Esophagus muscularis mucosa (tissue), 4 donors: ENCODE results near the gene RIC8B. TPM values are rescaled to one million over a fixed set of nuclear protein-coding genes. Genes with fewer than 3 reads are reported as not detected.

Source experiments
- DNase-seq: peaks from one replicate; pipeline ENCODE4 v3.0.0-alpha.2; 2017; ENCODE audit errors: extremely low spot score
- H3K27ac ChIP-seq, 4 donors: fragments of 200-600 bp; sonication (generic); replicated peaks in 1 of 4; 1 replicate in 3 of 4; 2 replicates in 1 of 4; pipeline ENCODE4 v1.5.1; 2016 to 2019; ENCODE audit warnings: mild to moderate bottlenecking in 1 of 4
- H3K27me3 ChIP-seq, 4 donors: fragments of 200-600 bp; sonication (generic); one replicate each; pipeline versions ENCODE4 v1.5.1 to v1.6.0; 2016 to 2019
- H3K36me3 ChIP-seq, 4 donors: fragments of 200-600 bp; sonication (generic); one replicate each; pipeline ENCODE4 v1.5.1; 2016 to 2019
- H3K4me1 ChIP-seq, 4 donors: fragments of 200-600 bp; sonication (generic); one replicate each; pipeline ENCODE4 v1.5.1; 2016 to 2019
- H3K4me3 ChIP-seq, 4 donors: fragments of 200-600 bp; sonication (generic); 1 replicate in 2 of 4; 2 replicates in 2 of 4; pipeline ENCODE4 v1.5.1; 2016 to 2019; ENCODE audit warnings: mild to moderate bottlenecking in 4 of 4, moderate library complexity in 1 of 4
- H3K9me3 ChIP-seq, 4 donors: fragments of 200-600 bp; sonication (generic); 1 replicate in 3 of 4; 2 replicates in 1 of 4; pipeline ENCODE4 v1.5.1; 2016 to 2019
- CTCF ChIP-seq, 3 experiments: fragments of 200-600 bp in 2 of 3; fragments of 450-650 bp in 1 of 3; sonication (generic) in 2 of 3; IDR thresholded peaks; one replicate each; pipeline ENCODE4 v1.5.1; 2017 to 2019; ENCODE audit warnings: antibody characterized with exemption in 3 of 3, mild to moderate bottlenecking in 2 of 3, moderate library complexity in 1 of 3
- EP300 ChIP-seq: sonication (generic); formaldehyde crosslinking; IDR thresholded peaks from one replicate; pipeline ENCODE4 v1.6.1; 2017; ENCODE audit warnings: antibody characterized with exemption
- POLR2A ChIP-seq: fragments of 450-650 bp; IDR thresholded peaks from one replicate; pipeline ENCODE4 v1.6.1; 2017; ENCODE audit warnings: antibody characterized with exemption, moderate library complexity, mild to moderate bottlenecking, low read depth
- POLR2AphosphoS5 ChIP-seq, 2 donors: sonication (generic); formaldehyde crosslinking; IDR thresholded peaks; one replicate each; pipeline ENCODE4 v1.6.1; 2017; ENCODE audit warnings: antibody characterized with exemption in 2 of 2
- WGBS: methylation state at CpG from one replicate; pipeline ENCODE4 v1.1.5; 2018; 5-methylcytosine and 5-hydroxymethylcytosine counted together
- intact Hi-C: fragments of 100-400 bp; cut with DNase I; formaldehyde crosslinking; loops from one replicate; pipeline ENCODE4 v1.15.1; 2023
- total RNA-seq, 4 donors: library from RNA; depleted of rRNA; stranded (reverse); fragments of >200 nt; gene quantifications; one replicate each; pipeline versions ENCODE4 v1.1.0 to v1.2.1, GENCODE V29; 2016

The RIC8B gene
- total RNA-seq, 4 donors from 2014 or later = 13.8 to 19.1 (median 15.3) TPM

- no peak overlapping the region for H3K27ac ChIP-seq
- no peaks in the 10 kb centered on the region for H3K9me3 ChIP-seq
- H3K27me3 ChIP-seq = peaks cover 0 to 30% (median 0%) of the 10 kb centered on the region in 4 donors
- WGBS = 94% methylated on average over 4 of the region's 4 CpGs
- H3K4me1 ChIP-seq = peaks cover 0 to 10% (median 10%) of the 10 kb centered on the region in 4 donors
- DNase-seq = no peak
- no peak overlapping the region for H3K4me3 ChIP-seq
- intact Hi-C loops = no loop called here
- H3K36me3 ChIP-seq = no peaks in the 10 kb centered on the region
- no peak for TF ChIP-seq POLR2A
- TF ChIP-seq POLR2AphosphoS5 (IDR thresholded peaks at IDR 0.05) = no peak
- TF ChIP-seq CTCF (IDR thresholded peaks at IDR 0.05) = no peak
- no peak for TF ChIP-seq EP300
Measured at GRCh38 chr12:106907846-106908245, 133.4 kb downstream of the RIC8B start.

GRCh38 chr12:106908561-106908960, 134.1 kb downstream of the RIC8B start:
- no peak overlapping the region for H3K27ac ChIP-seq
- DNase-seq = no peak
- H3K4me3 ChIP-seq = no peak overlapping the region
- H3K27me3 ChIP-seq = peaks cover 0 to 26% (median 0%) of the 10 kb centered on the region in 4 donors
- TF ChIP-seq POLR2AphosphoS5 (IDR thresholded peaks at IDR 0.05) = no peak
- TF ChIP-seq CTCF (IDR thresholded peaks at IDR 0.05) = no peak
- no peak for TF ChIP-seq POLR2A
- TF ChIP-seq EP300 = no peak
- no peaks in the 10 kb centered on the region for H3K36me3 ChIP-seq
- 75% methylated on average over 3 of the region's 3 CpGs for WGBS
- intact Hi-C loops = no loop called here
- H3K4me1 ChIP-seq = peaks cover 0 to 4% (median 3%) of the 10 kb centered on the region in 4 donors
- H3K9me3 ChIP-seq = no peaks in the 10 kb centered on the region

- Histone ChIP-seq H3K27ac (no peak overlapping the region), H3K4me3 (no peak overlapping the region), H3K4me1 (no peaks in the 10 kb centered on the region), H3K36me3 (no peaks in the 10 kb centered on the region), H3K9me3 (no peaks in the 10 kb centered on the region), H3K27me3 (peaks cover 0 to 26% (median 0%) of the 10 kb centered on the region in 4 donors)
- intact Hi-C loops = no loop called here
- TF ChIP-seq POLR2AphosphoS5 (IDR thresholded peaks at IDR 0.05) (no peak), EP300 (no peak), CTCF (IDR thresholded peaks at IDR 0.05) (no peak), POLR2A (no peak)
- no peak for DNase-seq
- 91% methylated on average over 1 of the region's 1 CpG for WGBS
Measured at GRCh38 chr12:106910202-106910601, 135.7 kb downstream of the RIC8B start.

DNA sequence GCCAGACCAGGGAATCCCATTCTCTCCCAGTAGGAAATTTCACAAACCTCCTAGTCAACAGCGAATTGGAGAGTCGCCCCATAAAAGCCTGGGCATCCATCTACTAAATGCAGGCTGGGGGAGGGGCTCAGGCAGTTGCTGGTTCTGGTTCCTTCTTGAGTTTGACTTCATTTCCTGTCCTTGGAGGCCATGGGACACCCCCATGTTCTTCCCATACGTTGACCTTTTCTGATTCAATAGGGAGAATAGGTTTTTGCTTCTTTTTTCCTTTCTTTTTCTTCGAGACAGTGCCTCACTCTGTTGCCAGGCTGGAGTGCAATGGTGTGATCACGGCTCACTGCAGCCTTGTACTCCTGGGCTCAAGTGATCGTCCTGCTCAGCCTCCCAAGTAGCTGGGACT, 137.1 kb downstream of the RIC8B start:
- DNase-seq = no peak
- H3K4me3 ChIP-seq = no peak overlapping the region

More for the DNA sequence above, 137.1 kb downstream of the RIC8B start:
- H3K9me3 ChIP-seq = no peaks in the 10 kb centered on the region
- WGBS = 81% methylated on average over 6 of the region's 6 CpGs
- TF ChIP-seq EP300 = no peak
- TF ChIP-seq POLR2AphosphoS5 (IDR thresholded peaks at IDR 0.05) = no peak
- no peak for TF ChIP-seq CTCF (IDR thresholded peaks at IDR 0.05)
- no peak for TF ChIP-seq POLR2A
- no peak overlapping the region for H3K27ac ChIP-seq
- H3K27me3 ChIP-seq = peaks cover 0 to 23% (median 0%) of the 10 kb centered on the region in 4 donors
- no peaks in the 10 kb centered on the region for H3K36me3 ChIP-seq
- intact Hi-C loops = no loop called here
- H3K4me1 ChIP-seq = no peaks in the 10 kb centered on the region
